GM12864 (cell line): ENCODE results near the gene SLC39A3.

ENCODE experiments used
- DNase-seq: peaks from one replicate; pipeline ENCODE4 v3.0.0-alpha.2; 2011; ENCODE audit warnings: low read depth
- H3K4me3 ChIP-seq: 2 replicates; pipeline ENCODE4 v1.5.1; 2011; ENCODE audit warnings: mild to moderate bottlenecking, low read depth, low read length, control low read depth
- CTCF ChIP-seq: IDR thresholded peaks from 2 replicates; pipeline ENCODE4 v1.5.1; 2011; ENCODE audit warnings: low read depth, mild to moderate bottlenecking, moderate library complexity, low read length, control low read depth, inconsistent platforms; ENCODE audit errors: missing control alignments

The SLC39A3 gene

DNA sequence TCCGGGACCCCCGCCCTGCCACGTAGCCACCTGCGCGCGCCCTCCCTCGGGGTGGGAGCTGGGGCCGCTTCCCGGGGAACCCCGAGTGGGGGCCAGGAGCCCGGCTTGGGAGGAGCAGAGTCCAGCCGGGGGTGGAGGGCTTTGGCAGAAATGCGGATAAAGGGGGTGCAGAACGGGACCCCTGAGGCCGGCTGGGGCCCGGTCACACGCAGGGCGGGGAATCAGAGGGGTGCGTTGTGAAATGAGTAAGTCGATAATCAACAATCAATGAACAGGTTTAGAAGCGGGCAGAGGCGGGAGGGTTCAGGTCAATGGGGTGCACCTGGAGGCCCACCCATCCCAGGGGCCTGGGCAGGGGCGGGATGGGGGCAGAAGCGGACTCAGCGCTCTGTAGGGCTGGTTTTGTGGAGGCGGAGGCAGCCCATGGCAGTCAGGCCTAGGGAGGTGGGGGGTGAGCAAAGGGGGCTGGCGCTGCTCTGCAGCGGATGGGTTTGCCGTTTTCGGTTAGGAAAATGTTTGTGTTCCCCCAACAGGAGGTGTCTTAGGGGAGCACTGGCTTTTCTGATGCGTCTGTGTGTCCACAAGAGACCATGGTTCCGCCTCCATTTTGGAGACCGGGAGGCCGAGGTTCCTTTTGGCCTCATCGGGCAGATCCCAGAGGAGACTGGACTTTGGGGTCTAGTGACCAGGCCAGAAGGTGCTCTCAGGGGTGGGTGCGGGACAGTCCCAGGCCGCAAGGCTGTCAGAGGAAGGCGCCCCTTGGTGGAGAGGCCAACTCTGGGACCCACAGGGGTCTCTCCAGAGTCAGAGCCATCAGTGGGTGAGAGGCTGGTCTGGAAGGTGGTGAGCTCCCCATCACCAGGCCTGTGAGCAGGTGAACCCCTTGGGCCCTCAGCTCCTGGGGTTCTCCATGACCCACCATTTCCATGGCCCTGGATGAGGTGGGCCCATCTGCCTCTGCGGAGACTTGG is 18.0 kb downstream of the SLC39A3 start:
- DNase-seq: no peak
- H3K4me3 ChIP-seq: peak overlapping the region; percentile 33
- TF ChIP-seq CTCF: no peak

DNA sequence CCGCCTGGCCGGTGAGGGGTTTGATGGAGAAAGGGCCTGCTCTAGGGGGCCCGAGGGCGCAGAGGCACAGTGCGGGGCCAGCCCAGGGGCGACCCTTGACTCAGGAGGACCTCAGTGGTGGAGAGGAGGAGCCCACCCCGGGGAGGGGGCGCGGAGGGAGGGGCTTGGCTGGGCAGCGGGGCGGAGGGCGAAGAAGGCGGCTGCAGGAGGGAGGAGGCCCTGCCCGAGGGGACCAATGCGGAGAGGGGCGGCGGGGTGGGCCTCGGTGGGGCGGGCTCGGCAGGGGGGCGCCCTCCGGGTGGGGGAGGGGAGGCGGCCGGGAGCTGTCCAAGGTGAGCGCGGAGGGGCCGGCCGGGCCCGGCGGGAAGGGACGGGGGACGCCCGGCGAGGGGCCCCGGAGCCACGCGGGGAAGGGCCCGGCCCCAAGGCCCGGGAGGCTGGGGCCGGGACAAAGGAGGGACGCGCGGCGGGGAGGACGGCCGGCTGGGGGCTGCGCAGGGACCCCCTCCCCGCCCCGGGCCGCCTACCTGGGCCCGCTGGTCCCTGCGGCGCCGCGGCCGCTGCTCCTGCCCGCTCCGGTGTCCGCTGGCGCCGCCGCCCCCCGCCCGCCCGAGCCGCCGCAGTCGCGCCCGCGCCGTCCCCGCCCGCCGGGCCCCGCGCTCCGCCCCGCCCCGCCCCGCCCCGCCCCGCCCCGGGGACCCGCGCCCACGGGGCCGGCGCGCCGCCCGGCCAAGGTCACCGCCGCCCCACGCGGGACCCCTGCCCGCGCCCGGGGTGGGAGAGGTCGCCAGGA is 18.8 kb downstream of the SLC39A3 start, which contains the start of gene DIRAS1:
Gene DIRAS1 (minus strand): TSS at position 596 of the 793 bp plus-strand sequence. CDS start 3,566 bp downstream, outside the sequence.
- no peak for TF ChIP-seq CTCF
- DNase-seq: no peak
- H3K4me3 ChIP-seq: peak within 1 kb of the TSS; percentile 33

DNA sequence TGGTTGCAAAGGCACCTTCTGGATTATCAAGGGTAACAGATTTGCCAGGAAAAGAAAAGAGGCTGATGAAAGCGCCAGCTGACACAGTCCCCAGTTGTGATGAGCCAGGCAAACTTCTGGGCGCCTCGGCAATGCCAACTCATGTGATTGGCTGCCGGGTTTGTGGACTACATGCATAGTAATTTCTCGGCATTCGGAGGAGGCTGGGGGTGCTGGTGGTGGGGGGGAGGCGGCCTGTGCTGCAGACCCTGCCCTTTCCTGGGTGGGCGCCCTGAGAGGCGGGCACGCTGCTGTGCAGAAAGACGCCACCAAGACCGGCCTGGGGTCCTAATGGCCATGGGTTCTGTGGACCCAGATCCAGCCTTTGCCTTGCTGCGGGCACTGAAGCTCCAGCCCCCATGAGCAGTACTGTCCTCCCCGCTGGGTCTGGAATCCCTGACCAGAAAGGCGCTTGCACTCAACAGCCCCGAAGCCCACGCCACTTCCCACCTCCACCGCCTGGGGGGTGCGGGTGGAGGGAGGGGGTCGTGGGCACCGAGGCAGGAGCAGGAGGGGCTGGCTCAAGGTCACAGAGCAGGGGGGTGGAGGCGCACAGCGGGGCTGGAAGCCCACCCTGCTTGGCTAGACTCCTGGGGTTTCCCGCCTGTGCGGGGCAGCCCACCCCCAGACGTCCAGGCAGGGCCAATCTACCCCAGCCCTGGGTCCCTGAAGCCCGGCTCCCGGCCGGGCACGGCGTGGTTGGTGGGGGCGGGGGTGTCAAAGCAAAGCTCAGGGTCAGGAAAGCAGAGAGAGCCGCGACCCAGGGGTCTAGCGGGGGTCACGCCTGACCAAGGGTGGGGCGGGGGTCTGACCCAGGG is 19.7 kb downstream of the SLC39A3 start:
- no peak overlapping the region for H3K4me3 ChIP-seq
- no peak for DNase-seq
- peak; percentile 7 for TF ChIP-seq CTCF

DNA sequence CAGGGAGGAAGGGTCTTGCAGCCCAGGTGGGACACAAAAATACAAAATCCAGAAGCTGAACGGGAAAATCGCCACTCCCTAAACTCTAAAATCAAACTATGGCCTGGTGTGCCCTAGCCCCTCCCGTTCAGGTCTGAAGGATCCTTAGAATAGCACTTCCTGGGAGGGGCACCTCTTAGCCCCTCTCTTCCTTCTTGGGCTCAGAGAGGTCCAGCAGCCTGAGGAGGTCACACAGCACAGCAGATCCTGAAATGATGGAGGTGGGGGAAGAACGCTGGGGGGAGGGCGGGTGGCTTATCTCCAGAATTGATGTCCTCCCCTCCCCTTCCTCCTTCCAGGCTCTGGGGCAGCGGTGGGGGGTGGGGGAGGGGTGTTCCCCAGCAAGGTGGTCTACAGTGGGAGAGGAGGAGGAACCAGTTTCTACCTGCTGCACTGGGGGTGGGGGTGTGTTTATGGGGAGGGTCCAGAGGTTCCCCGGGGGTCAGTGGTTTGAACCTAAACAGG is 20.5 kb downstream of the SLC39A3 start:
- H3K4me3 ChIP-seq: no peak overlapping the region
- no peak for DNase-seq
- no peak for TF ChIP-seq CTCF

DNA sequence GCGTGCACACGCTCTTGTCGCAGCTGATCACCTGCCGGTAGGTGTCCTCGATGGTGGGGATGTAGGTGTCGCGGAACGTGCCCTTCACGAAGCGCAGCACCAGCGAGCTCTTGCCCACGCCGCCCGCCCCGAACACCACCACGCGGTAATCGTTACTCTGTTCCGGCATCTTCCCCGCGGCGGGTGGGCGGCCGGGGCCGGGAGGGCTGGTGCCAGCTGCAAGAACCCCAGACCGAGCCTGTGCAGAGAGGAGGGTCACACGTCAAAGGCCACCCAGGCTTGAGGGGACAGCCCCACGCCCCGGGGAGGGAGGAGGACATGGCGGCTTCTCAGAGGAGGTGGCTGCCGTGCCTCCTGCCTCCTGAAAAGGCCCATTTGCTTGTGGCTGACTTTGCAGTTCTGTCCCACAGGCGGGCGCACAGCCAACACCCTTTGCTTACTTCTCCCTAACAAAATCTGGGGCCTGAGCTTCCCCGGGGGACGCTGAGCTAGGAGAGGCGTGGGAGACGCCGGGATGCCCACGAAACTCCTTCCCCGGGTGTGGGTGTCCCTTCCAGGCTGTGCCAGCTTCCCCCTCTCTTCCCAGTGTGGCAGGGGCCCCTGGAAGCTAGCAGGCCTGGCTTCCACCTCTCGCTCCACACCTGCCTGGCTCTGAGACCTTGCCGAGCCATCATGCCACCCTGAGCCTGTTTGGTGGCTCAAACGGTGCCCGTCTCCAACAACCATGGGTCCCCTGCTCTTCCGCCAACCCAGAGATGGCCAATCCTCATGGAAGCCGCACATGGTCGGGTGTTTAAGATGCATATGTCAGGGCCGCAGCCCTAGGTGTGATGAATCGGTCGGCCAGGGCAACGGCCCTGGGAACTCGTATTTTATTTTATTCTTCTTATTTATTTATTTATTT is 21.9 kb downstream of the SLC39A3 start:
- no peak for DNase-seq

More for the DNA sequence above, 21.9 kb downstream of the SLC39A3 start:
- H3K4me3 ChIP-seq: no peak overlapping the region
- TF ChIP-seq CTCF: no peak
